CD4-positive, alpha-beta T cell (primary cell): ENCODE data around the gene PSMC2. TPM values are rescaled to one million over a fixed set of nuclear protein-coding genes. Genes with fewer than 3 reads are reported as not detected.

Experiments
- ATAC-seq: fragments of 200-7000 bp; cut with Tn5 transposase; one replicate; pipeline ENCODE4 v1.10.0; 2022; ENCODE audit warnings: mild to moderate bottlenecking; ENCODE audit not compliant: poor library complexity
- CTCF ChIA-PET: fragments of 350-600 bp; sonication (Branson Sonifier 250); formaldehyde crosslinking; loops from one replicate; lab custom pipeline; 2021; ENCODE audit warnings: antibody characterized with exemption, inconsistent platforms; lab: Charles Lee
- POLR2A ChIA-PET: fragments of 350-600 bp; sonication (Branson Sonifier 250); formaldehyde crosslinking; loops from one replicate; lab custom pipeline; 2021; ENCODE audit warnings: antibody characterized with exemption, inconsistent platforms; lab: Charles Lee
- DNase-seq, 14 experiments: peaks; one replicate each; pipeline ENCODE4 v3.0.0-alpha.2; 2013 to 2020; ENCODE audit warnings: mixed read lengths in 2 of 14
- H3K27ac ChIP-seq, 2 donors: one replicate each; pipeline versions ENCODE4 v1.5.1 to v1.7.0; 2013; ENCODE audit warnings: low read length in 2 of 2, low read depth in 1 of 2, mild to moderate bottlenecking in 1 of 2
- H3K27me3 ChIP-seq, 2 experiments: 1 replicate in 1 of 2; 2 replicates in 1 of 2; pipeline versions ENCODE4 v1.6.1 to v1.7.0; 2013; ENCODE audit warnings: low read length in 2 of 2, control low read depth in 1 of 2, mild to moderate bottlenecking in 1 of 2, moderate library complexity in 1 of 2; ENCODE audit not compliant: insufficient read depth in 2 of 2, control insufficient read depth in 1 of 2
- H3K36me3 ChIP-seq: one replicate; pipeline ENCODE4 v1.6.1; 2013; ENCODE audit warnings: low read length, control low read depth; ENCODE audit not compliant: insufficient read depth
- H3K4me1 ChIP-seq: one replicate; pipeline ENCODE4 v1.6.1; 2013; ENCODE audit warnings: low read length, control low read depth; ENCODE audit not compliant: insufficient read depth
- H3K4me3 ChIP-seq: one replicate; pipeline ENCODE4 v1.5.1; 2013; ENCODE audit warnings: mild to moderate bottlenecking, low read length, moderate library complexity
- H3K9me3 ChIP-seq, 2 experiments: 1 replicate in 1 of 2; 2 replicates in 1 of 2; pipeline versions ENCODE4 v1.6.1 to v1.7.0; 2013; ENCODE audit warnings: low read length in 2 of 2, mild to moderate bottlenecking in 2 of 2, control low read depth in 1 of 2, moderate library complexity in 1 of 2; ENCODE audit not compliant: control insufficient read depth in 1 of 2, insufficient read depth in 1 of 2
- H3K27ac Mint-ChIP-seq: one replicate; pipeline ENCODE4 v1.8.0; 2020; ENCODE audit warnings: mixed read lengths
- H3K27me3 Mint-ChIP-seq: one replicate; pipeline ENCODE4 v1.8.0; 2021; ENCODE audit warnings: mixed read lengths
- H3K36me3 Mint-ChIP-seq: one replicate; pipeline ENCODE4 v1.8.0; 2021; ENCODE audit warnings: low read depth, mixed read lengths
- H3K4me1 Mint-ChIP-seq: one replicate; pipeline ENCODE4 v1.8.0; 2021; ENCODE audit warnings: low read depth, mixed read lengths
- H3K4me3 Mint-ChIP-seq: one replicate; pipeline ENCODE4 v1.8.0; 2020; ENCODE audit warnings: mild to moderate bottlenecking, mixed read lengths
- H3K9me3 Mint-ChIP-seq: one replicate; pipeline ENCODE4 v1.8.0; 2020; ENCODE audit warnings: mixed read lengths
- CTCF ChIP-seq: fragments of 200-600 bp; IDR thresholded peaks from one replicate; pipeline ENCODE4 v1.8.0; 2022; ENCODE audit warnings: antibody characterized with exemption, mild to moderate bottlenecking
- intact Hi-C, 2 experiments: fragments of 100-400 bp; cut with DNase I in 1 of 2; cut with micrococcal nuclease in 1 of 2; formaldehyde crosslinking; loops; one replicate each; pipeline versions ENCODE4 v1.15.1 to v1.9.0; 2023 to 2025; cut with DNase I, micrococcal nuclease
- total RNA-seq, 174 experiments: library from RNA in 2 of 174; stranded (reverse) in 2 of 174; gene quantifications; one replicate each; pipeline ENCODE4 v1.2.3 and lab custom pipeline; 2021 to 2026

PSMC2 gene
- total RNA-seq, 2 experiments from 2014 or later, result 101 to 102 TPM

GRCh38 chr7:103382032-103382402, 34.6 kb downstream of the PSMC2 start:
- ChIA-PET POLR2A (no interaction called here), CTCF (no interaction called here)
- no peaks in the 10 kb centered on the region for H3K27me3 ChIP-seq
- H3K36me3 ChIP-seq, result no peaks in the 10 kb centered on the region
- no peak for DNase-seq
- no peak overlapping the region for H3K4me3 Mint-ChIP-seq
- H3K9me3 Mint-ChIP-seq, result no peaks in the 10 kb centered on the region
- no peaks in the 10 kb centered on the region for H3K4me1 ChIP-seq
- H3K9me3 ChIP-seq, result no peaks in the 10 kb centered on the region
- H3K27me3 Mint-ChIP-seq, result peaks cover 11% of the 10 kb centered on the region
- no peak overlapping the region for H3K27ac Mint-ChIP-seq
- no peaks in the 10 kb centered on the region for H3K4me1 Mint-ChIP-seq
- no peak for ATAC-seq
- no peak overlapping the region for H3K4me3 ChIP-seq
- H3K27ac ChIP-seq, result no peak overlapping the region
- no peak for TF ChIP-seq CTCF
- H3K36me3 Mint-ChIP-seq, result no peaks in the 10 kb centered on the region
- intact Hi-C loops, result no loop called here

GRCh38 chr7:103387242-103387641, 39.8 kb downstream of the PSMC2 start:
- Mint-ChIP-seq H3K4me3 (no peak overlapping the region), H3K36me3 (no peaks in the 10 kb centered on the region), H3K27ac (no peak overlapping the region), H3K4me1 (no peaks in the 10 kb centered on the region), H3K27me3 (peaks cover 14% of the 10 kb centered on the region), H3K9me3 (no peaks in the 10 kb centered on the region)
- Histone ChIP-seq H3K4me3 (no peak overlapping the region), H3K4me1 (no peaks in the 10 kb centered on the region), H3K27me3 (peaks cover 3 to 4% of the 10 kb centered on the region in 2 experiments), H3K27ac (no peak overlapping the region), H3K36me3 (no peaks in the 10 kb centered on the region), H3K9me3 (no peaks in the 10 kb centered on the region)
- ChIA-PET CTCF (no interaction called here), POLR2A (no interaction called here)
- DNase-seq (no peak), ATAC-seq (no peak)
- TF ChIP-seq CTCF, result no peak
- intact Hi-C loops, result no loop called here

- ChIA-PET CTCF (no interaction called here), POLR2A (no interaction called here)
- Histone ChIP-seq H3K4me3 (no peak overlapping the region), H3K27ac (no peak overlapping the region), H3K4me1 (no peaks in the 10 kb centered on the region), H3K36me3 (no peaks in the 10 kb centered on the region), H3K9me3 (no peaks in the 10 kb centered on the region), H3K27me3 (peaks cover 3 to 4% of the 10 kb centered on the region in 2 experiments)
- intact Hi-C loops, result no loop called here
- H3K4me1 Mint-ChIP-seq, result no peaks in the 10 kb centered on the region
- no peak for ATAC-seq
- H3K27ac Mint-ChIP-seq, result no peak overlapping the region
- H3K27me3 Mint-ChIP-seq, result peaks cover 14% of the 10 kb centered on the region
- DNase-seq, result no peak
- H3K4me3 Mint-ChIP-seq, result no peak overlapping the region
- no peaks in the 10 kb centered on the region for H3K9me3 Mint-ChIP-seq
- no peak for TF ChIP-seq CTCF
- H3K36me3 Mint-ChIP-seq, result no peaks in the 10 kb centered on the region
These were observed 41.2 kb downstream of the PSMC2 start for GRCh38 chr7:103388469-103389140.
